Neural cell (in vitro differentiated cells): ENCODE results near the gene ARL3. TPM values are rescaled to one million over a fixed set of nuclear protein-coding genes. Genes with fewer than 3 reads are reported as not detected.
A peak's percentile ranks its signal among the peaks of the same experiment; 100 is the strongest.

Experiments
- H2AFZ ChIP-seq: fragments of 200-600, 300-800 bp; sonication (generic), shearing (Covaris generic); 2 replicates; pipeline ENCODE4 v1.6.0; 2014; ENCODE audit warnings: low read depth, mild to moderate bottlenecking, antibody characterized with exemption, low read length, moderate library complexity
- H3F3A ChIP-seq: fragments of 200-600 bp; shearing (Covaris generic); 2 replicates; pipeline ENCODE4 v1.6.1; 2016; ENCODE audit warnings: mild to moderate bottlenecking, moderate library complexity, mixed read lengths, antibody characterized with exemption, low read length; ENCODE audit not compliant: insufficient read depth, poor library complexity, severe bottlenecking
- H3K27ac ChIP-seq: fragments of 200-600, 300-800 bp; sonication (generic), shearing (Covaris generic); 2 replicates; pipeline ENCODE4 v1.5.1; 2014; ENCODE audit warnings: mild to moderate bottlenecking, low read length, moderate library complexity
- H3K27me3 ChIP-seq: fragments of 300-800, 200-600 bp; sonication (generic), shearing (Covaris generic); 2 replicates; pipeline ENCODE4 v1.6.0; 2014; ENCODE audit warnings: mild to moderate bottlenecking, low read depth, low read length, moderate library complexity; ENCODE audit not compliant: insufficient read depth
- H3K36me3 ChIP-seq: fragments of 300-800, 200-600 bp; sonication (generic), shearing (Covaris generic); 2 replicates; pipeline ENCODE4 v1.5.1; 2014; ENCODE audit warnings: mild to moderate bottlenecking, antibody characterized with exemption, low read length, moderate library complexity; ENCODE audit not compliant: insufficient read depth
- H3K4me2 ChIP-seq: fragments of 300-800, 200-600 bp; sonication (generic), shearing (Covaris generic); 2 replicates; pipeline ENCODE4 v1.6.0; 2014; ENCODE audit warnings: mild to moderate bottlenecking, low read length
- H3K4me3 ChIP-seq: fragments of 300-800, 200-600 bp; sonication (generic), shearing (Covaris generic); 2 replicates; pipeline ENCODE4 v1.5.1; 2014; ENCODE audit warnings: mild to moderate bottlenecking, low read length, moderate library complexity
- H3K79me2 ChIP-seq: fragments of 200-600 bp; shearing (Covaris generic); replicated peaks from 2 replicates; pipeline ENCODE4 v1.6.0; 2014; ENCODE audit warnings: mild to moderate bottlenecking, low read length, moderate library complexity; ENCODE audit not compliant: insufficient read depth
- H3K9ac ChIP-seq: fragments of 300-800, 200-600 bp; sonication (generic), shearing (Covaris generic); 2 replicates; pipeline ENCODE4 v1.6.1; 2016; ENCODE audit warnings: mild to moderate bottlenecking, low read length, mixed read lengths
- H3K9me2 ChIP-seq: fragments of 200-600 bp; shearing (Covaris generic); 2 replicates; pipeline ENCODE4 v1.6.1; 2016; ENCODE audit warnings: mild to moderate bottlenecking, low read length, mixed read lengths; ENCODE audit not compliant: insufficient read depth
- H3K9me3 ChIP-seq: fragments of 200-600, 300-800 bp; sonication (generic), shearing (Covaris generic); 2 replicates; pipeline ENCODE4 v1.6.1; 2016; ENCODE audit warnings: mild to moderate bottlenecking, mixed run types, low read length, moderate library complexity, mixed read lengths
- H4K20me1 ChIP-seq: fragments of 200-600 bp; shearing (Covaris generic); 2 replicates; pipeline ENCODE4 v1.6.1; 2016; ENCODE audit warnings: mild to moderate bottlenecking, mixed run types; ENCODE audit not compliant: insufficient read depth
- CTCF ChIP-seq: fragments of 450-650 bp; IDR thresholded peaks from 2 replicates; pipeline ENCODE4 v1.5.1; 2014; ENCODE audit warnings: antibody characterized with exemption, mild to moderate bottlenecking, moderate library complexity; ENCODE audit not compliant: poor library complexity, severe bottlenecking
- EP300 ChIP-seq: fragments of 450-650 bp; conservative IDR thresholded peaks from 2 replicates; pipeline ENCODE4 v1.6.1; 2014; ENCODE audit warnings: antibody characterized with exemption, mild to moderate bottlenecking, moderate library complexity; ENCODE audit not compliant: poor library complexity, severe bottlenecking
- EZH2 ChIP-seq: fragments of 200-600, 300-800 bp; shearing (Covaris generic), sonication (generic); IDR thresholded peaks from 2 replicates; pipeline ENCODE4 v1.6.1; 2014; ENCODE audit warnings: antibody characterized with exemption, low read length, borderline replicate concordance, mild to moderate bottlenecking; ENCODE audit not compliant: insufficient read depth, poor library complexity, severe bottlenecking
- MXI1 ChIP-seq: fragments of 450-650 bp; conservative IDR thresholded peaks from 2 replicates; pipeline ENCODE4 v1.6.1; 2014; ENCODE audit warnings: antibody characterized with exemption, mild to moderate bottlenecking; ENCODE audit not compliant: poor library complexity, severe bottlenecking
- POLR2AphosphoS5 ChIP-seq: IDR thresholded peaks from 2 replicates; pipeline ENCODE4 v1.6.1; 2012
- RAD21 ChIP-seq: fragments of 450-650 bp; conservative IDR thresholded peaks from 2 replicates; pipeline ENCODE4 v1.6.1; 2014; ENCODE audit warnings: antibody characterized with exemption, mild to moderate bottlenecking, moderate library complexity
- REST ChIP-seq: IDR thresholded peaks from 2 replicates; pipeline ENCODE4 v1.6.1; 2012; ENCODE audit warnings: borderline replicate concordance
- SMC3 ChIP-seq: fragments of 450-650 bp; conservative IDR thresholded peaks from 2 replicates; pipeline ENCODE4 v1.6.1; 2014; ENCODE audit warnings: antibody characterized with exemption, mild to moderate bottlenecking, moderate library complexity; ENCODE audit not compliant: poor library complexity
- TAF1 ChIP-seq: IDR thresholded peaks from 2 replicates; pipeline ENCODE4 v1.6.1; 2012; ENCODE audit warnings: low read depth
- polyA plus RNA-seq: library from polyadenylated mRNA; depleted of rRNA; stranded (reverse); fragments of >200 nt; gene quantifications from 2 replicates; pipeline ENCODE4 v1.2.3, GENCODE V29; 2014

ARL3 gene
- polyA plus RNA-seq, 1 donor from 2014 or later: 56.0 TPM

GRCh38 chr10:102660888-102661657 is 53.1 kb downstream of the ARL3 start:
- Histone ChIP-seq H3K4me2 (no peak overlapping the region), H3K9me2 (no peaks in the 10 kb centered on the region), H3K9me3 (no peaks in the 10 kb centered on the region), H3F3A (no peaks in the 10 kb centered on the region), H3K79me2 (no peaks in the 10 kb centered on the region), H3K4me3 (no peak overlapping the region), H3K27me3 (no peaks in the 10 kb centered on the region), H2AFZ (no peak overlapping the region), H3K9ac (no peak overlapping the region), H4K20me1 (no peaks in the 10 kb centered on the region), H3K36me3 (no peaks in the 10 kb centered on the region), H3K27ac (no peak overlapping the region)
- TF ChIP-seq REST (no peak), POLR2AphosphoS5 (peak; percentile 32)

- H3K9ac ChIP-seq: no peak overlapping the region
- no peak overlapping the region for H3K4me2 ChIP-seq
- no peaks in the 10 kb centered on the region for H4K20me1 ChIP-seq
- H3F3A ChIP-seq: no peaks in the 10 kb centered on the region
- no peak overlapping the region for H3K27ac ChIP-seq
- TF ChIP-seq CTCF (no peak), TAF1 (no peak), RAD21 (no peak), EP300 (no peak), EZH2 (no peak), REST (no peak), POLR2AphosphoS5 (no peak), SMC3 (no peak), MXI1 (no peak)
- no peaks in the 10 kb centered on the region for H3K36me3 ChIP-seq
- no peaks in the 10 kb centered on the region for H3K9me2 ChIP-seq
- H3K27me3 ChIP-seq: no peaks in the 10 kb centered on the region
- H2AFZ ChIP-seq: no peak overlapping the region
- H3K79me2 ChIP-seq: peaks cover 1% of the 10 kb centered on the region
- no peaks in the 10 kb centered on the region for H3K9me3 ChIP-seq
- H3K4me3 ChIP-seq: no peak overlapping the region
Observed at GRCh38 chr10:102658802-102659201, 55.4 kb downstream of the ARL3 start.
